Epithelial cell of proximal tubule (primary cell): ENCODE data around the gene MAP3K10. TPM values are rescaled to one million over a fixed set of nuclear protein-coding genes. Genes with fewer than 3 reads are reported as not detected.
A peak's percentile ranks its signal among the peaks of the same experiment; 100 is the strongest.

Source experiments
- DNase-seq: peaks from one replicate; pipeline ENCODE4 v3.0.0-alpha.2; 2011; ENCODE audit warnings: low read depth
- H3K4me3 ChIP-seq: 2 replicates; pipeline ENCODE4 v1.5.1; 2011; ENCODE audit warnings: low read depth, mild to moderate bottlenecking, low read length
- total RNA-seq: library from RNA; depleted of rRNA; stranded (reverse); fragments of >200 nt; gene quantifications from 2 replicates; pipeline ENCODE4 v1.2.3, GENCODE V29; 2015
- TF ChIP-seq, protein P1 (sequence below): conservative IDR thresholded peaks from 2 replicates; pipeline ENCODE4 v1.5.1; 2012; ENCODE audit warnings: low read depth, mild to moderate bottlenecking, low read length

The MAP3K10 gene
- total RNA-seq, 1 donor from 2014 or later: 9.9 TPM

- no peak overlapping the region for H3K4me3 ChIP-seq
- TF ChIP-seq, protein P1, sequence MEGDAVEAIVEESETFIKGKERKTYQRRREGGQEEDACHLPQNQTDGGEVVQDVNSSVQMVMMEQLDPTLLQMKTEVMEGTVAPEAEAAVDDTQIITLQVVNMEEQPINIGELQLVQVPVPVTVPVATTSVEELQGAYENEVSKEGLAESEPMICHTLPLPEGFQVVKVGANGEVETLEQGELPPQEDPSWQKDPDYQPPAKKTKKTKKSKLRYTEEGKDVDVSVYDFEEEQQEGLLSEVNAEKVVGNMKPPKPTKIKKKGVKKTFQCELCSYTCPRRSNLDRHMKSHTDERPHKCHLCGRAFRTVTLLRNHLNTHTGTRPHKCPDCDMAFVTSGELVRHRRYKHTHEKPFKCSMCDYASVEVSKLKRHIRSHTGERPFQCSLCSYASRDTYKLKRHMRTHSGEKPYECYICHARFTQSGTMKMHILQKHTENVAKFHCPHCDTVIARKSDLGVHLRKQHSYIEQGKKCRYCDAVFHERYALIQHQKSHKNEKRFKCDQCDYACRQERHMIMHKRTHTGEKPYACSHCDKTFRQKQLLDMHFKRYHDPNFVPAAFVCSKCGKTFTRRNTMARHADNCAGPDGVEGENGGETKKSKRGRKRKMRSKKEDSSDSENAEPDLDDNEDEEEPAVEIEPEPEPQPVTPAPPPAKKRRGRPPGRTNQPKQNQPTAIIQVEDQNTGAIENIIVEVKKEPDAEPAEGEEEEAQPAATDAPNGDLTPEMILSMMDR: no peak
- no peak for DNase-seq
These were observed 22.1 kb downstream of the MAP3K10 start for GRCh38 chr19:40213251-40213829.

DNA sequence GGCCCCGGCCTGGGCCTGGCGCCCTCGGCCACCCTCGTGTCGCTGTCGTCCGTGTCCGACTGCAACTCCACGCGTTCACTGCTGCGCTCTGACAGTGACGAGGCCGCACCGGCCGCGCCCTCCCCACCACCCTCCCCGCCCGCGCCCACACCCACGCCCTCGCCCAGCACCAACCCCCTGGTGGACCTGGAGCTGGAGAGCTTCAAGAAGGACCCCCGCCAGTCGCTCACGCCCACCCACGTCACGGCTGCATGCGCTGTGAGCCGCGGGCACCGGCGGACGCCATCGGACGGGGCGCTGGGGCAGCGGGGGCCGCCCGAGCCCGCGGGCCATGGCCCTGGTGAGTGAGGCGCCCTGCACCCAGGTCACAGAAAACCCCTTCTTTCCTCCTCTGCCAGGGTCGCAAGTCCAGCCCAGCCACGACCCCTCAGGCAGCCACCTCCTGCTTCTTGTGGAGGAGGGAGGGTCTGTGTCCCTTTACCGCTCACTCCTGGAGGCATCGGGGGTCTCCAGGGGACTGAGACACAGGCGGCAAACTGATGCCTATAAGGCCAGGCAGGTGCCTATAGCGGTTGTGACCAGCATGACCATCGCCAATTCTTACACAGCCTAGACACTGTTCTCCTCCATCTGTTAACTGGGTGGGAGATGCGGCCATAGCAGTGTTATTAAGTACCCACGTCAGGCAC is 22.8 kb downstream of the MAP3K10 start:
- no peak overlapping the region for H3K4me3 ChIP-seq
- TF ChIP-seq, protein P1: no peak
- DNase-seq: no peak

GRCh38 chr19:40214936-40215335 is 23.7 kb downstream of the MAP3K10 start:
- TF ChIP-seq, protein P1: no peak
- no peak for DNase-seq
- no peak overlapping the region for H3K4me3 ChIP-seq

DNA sequence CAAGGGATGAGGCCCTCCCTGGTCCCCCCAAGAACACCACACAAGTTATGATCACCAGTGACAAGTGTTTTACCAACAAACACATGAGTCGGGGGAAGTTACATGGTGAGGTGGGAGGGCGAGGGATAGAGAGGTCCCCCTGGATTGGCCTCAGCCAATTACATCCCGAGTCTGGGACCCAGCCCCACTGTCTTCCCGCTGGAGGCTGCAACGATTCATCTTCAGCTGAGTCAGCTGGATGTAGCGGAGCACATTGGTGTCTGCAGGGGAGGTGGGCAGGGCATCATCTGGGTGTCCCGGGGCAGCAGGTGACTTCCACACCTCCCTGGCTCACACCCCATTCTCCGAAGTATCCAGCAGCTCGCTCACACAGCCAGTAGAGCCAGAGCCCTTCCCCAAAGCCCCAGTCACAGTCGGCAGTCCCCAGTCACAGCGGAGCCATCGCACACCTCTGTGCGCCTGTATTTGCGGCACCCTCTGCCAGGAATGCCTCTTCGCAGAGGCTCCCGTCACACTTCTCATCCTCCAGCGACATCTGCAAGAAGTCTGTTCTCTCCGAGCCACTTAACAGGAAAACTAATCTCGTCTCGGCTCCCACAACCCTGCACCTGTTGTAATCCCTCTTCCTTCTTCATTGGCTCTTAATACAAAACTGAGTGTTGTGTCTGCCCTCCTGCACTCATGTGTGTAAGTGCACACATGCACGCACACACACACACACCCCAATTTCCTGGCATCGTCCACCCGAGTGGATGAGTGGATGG is 25.0 kb downstream of the MAP3K10 start:
- no peak overlapping the region for H3K4me3 ChIP-seq
- TF ChIP-seq, protein P1: no peak
- DNase-seq: no peak

DNA sequence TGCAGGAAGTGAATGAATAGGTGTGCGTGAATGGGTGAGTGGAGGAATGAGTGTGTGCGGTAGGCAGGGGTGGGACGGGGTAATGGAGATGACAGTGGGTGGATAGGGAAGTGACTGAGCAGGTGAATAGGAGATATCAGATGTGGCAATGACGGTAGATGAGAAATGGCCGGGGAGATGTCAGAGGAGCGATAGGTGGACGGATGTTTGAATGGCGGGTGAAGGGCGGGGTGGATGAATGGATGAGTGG is 25.5 kb downstream of the MAP3K10 start:
- no peak overlapping the region for H3K4me3 ChIP-seq
- TF ChIP-seq, protein P1: no peak
- no peak for DNase-seq

DNA sequence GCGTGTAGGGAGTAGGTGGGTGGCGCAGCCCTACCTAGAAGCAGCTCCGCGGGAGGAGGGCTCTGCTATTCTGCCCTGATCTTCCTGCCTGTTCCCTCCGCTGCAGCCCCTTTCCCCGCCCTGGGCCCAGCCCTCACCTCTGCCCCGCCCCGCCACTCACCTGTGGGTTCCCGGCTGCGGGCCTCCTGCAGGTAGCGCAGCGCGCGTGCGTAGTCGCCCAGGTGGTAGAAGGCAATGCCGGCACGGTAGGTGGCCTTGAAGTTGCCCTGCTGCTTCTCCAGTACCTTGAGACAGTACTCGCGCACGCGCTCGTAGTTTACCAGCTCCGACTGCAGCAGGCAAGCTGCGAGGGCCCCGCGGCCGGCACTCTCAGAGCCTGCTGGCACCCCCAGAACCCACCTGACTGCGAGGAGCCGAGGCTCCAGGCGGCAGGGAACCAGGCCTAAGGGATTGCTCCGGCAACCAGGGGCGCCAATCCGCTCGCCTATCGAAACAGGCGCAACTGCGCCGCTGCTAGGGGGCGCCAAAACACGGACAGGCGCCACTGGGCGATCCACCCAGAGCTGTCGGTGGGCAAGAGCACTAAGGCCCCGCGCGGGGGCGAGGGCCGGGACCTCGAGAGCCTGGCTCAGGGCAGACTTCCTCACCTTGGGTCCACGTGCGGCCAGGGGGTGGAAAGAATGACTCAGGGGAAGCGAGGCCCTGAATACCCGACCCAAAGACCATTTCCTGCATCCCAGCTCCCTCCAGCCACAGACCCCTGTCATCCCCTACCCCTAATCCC is 26.0 kb downstream of the MAP3K10 start:
- DNase-seq: no peak
- TF ChIP-seq, protein P1: peak; percentile 47
- H3K4me3 ChIP-seq: no peak overlapping the region
